ENCODE measurements around the gene ABLIM1.

ABLIM1 gene

GRCh38 chr10:114482480-114483304 lies 175.4 kb downstream of the ABLIM1 start:
- no peak overlapping the region for H3K4me3 ChIP-seq (ENCODE audit: low read depth, low read length)
- DNase-seq (ENCODE audit: low read depth) = no peak
- no peak for TF ChIP-seq CTCF (IDR thresholded peaks at IDR 0.05; ENCODE audit: low read depth, low read length, missing control alignments)

GRCh38 chr10:114481055-114481454 lies 177.0 kb downstream of the ABLIM1 start:
- no peak overlapping the region for H3K4me3 ChIP-seq (ENCODE audit: low read depth, low read length)
- no peak for DNase-seq (ENCODE audit: low read depth)

GRCh38 chr10:114479836-114480235 lies 178.2 kb downstream of the ABLIM1 start:
- DNase-seq (ENCODE audit: low read depth) = no peak
- TF ChIP-seq CTCF (IDR thresholded peaks at IDR 0.05; ENCODE audit: low read depth, low read length, missing control alignments) = no peak
- no peak overlapping the region for H3K4me3 ChIP-seq (ENCODE audit: low read depth, low read length)

More at GRCh38 chr10:114481055-114481454, 177.0 kb downstream of the ABLIM1 start:
- TF ChIP-seq CTCF (IDR thresholded peaks at IDR 0.05; ENCODE audit: low read depth, low read length, missing control alignments) = no peak

GRCh38 chr10:114479307-114479706 lies 178.8 kb downstream of the ABLIM1 start:
- no peak for TF ChIP-seq CTCF (IDR thresholded peaks at IDR 0.05; ENCODE audit: low read depth, low read length, missing control alignments)
- DNase-seq (ENCODE audit: low read depth) = no peak
- no peak overlapping the region for H3K4me3 ChIP-seq (ENCODE audit: low read depth, low read length)

GRCh38 chr10:114478281-114478680 lies 179.8 kb downstream of the ABLIM1 start:
- no peak for DNase-seq (ENCODE audit: low read depth)
- no peak for TF ChIP-seq CTCF (IDR thresholded peaks at IDR 0.05; ENCODE audit: low read depth, low read length, missing control alignments)
- H3K4me3 ChIP-seq (ENCODE audit: low read depth, low read length) = no peak overlapping the region

GRCh38 chr10:114477285-114477684 lies 180.8 kb downstream of the ABLIM1 start:
- no peak overlapping the region for H3K4me3 ChIP-seq (ENCODE audit: low read depth, low read length)
- no peak for TF ChIP-seq CTCF (IDR thresholded peaks at IDR 0.05; ENCODE audit: low read depth, low read length, missing control alignments)
- no peak for DNase-seq (ENCODE audit: low read depth)

DNA sequence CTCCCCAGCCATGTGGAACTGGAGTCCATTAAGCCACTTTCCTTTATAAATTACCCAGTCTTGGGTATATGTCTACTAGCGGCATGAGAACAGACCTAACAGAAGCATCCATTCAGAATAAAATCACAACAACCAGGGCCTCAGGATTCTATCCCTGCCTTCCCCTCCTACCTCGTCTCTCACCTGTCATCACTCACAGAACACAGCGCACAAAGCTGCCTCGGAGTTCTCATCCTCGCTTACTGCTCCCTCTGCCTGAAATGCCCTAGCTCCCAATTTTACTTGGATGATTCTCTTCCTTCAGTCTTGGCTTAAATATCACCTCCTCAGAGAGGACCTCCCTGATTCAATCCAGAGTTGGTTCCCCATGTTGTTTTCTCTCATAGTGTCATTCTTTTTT lies 183.1 kb downstream of the ABLIM1 start:
- DNase-seq (ENCODE audit: low read depth) = no peak
- no peak for TF ChIP-seq CTCF (IDR thresholded peaks at IDR 0.05; ENCODE audit: low read depth, low read length, missing control alignments)
- H3K4me3 ChIP-seq (ENCODE audit: low read depth, low read length) = no peak overlapping the region
